SU-DHL-6 (cell line): ENCODE measurements around the gene WDR7.

ENCODE experiments used
- H2AFZ ChIP-seq: fragments of 200-600 bp; sonication (generic); 2 replicates; pipeline ENCODE4 v1.6.1; 2014; ENCODE audit warnings: low read depth, mild to moderate bottlenecking, moderate library complexity, mixed read lengths, antibody characterized with exemption, low read length; ENCODE audit not compliant: severe bottlenecking
- H3F3A ChIP-seq: fragments of 200-600 bp; shearing (Covaris generic); 2 replicates; pipeline ENCODE4 v1.6.0; 2016; ENCODE audit warnings: antibody characterized with exemption, mild to moderate bottlenecking; ENCODE audit not compliant: insufficient read depth
- H3K27ac ChIP-seq: fragments of 200-600 bp; sonication (generic); 2 replicates; pipeline ENCODE4 v1.5.1; 2016; ENCODE audit warnings: low read depth, mild to moderate bottlenecking, low read length, moderate library complexity, mixed read lengths
- H3K27me3 ChIP-seq: fragments of 200-600 bp; sonication (generic), shearing (Covaris generic); 2 replicates; pipeline ENCODE4 v1.6.0; 2014; ENCODE audit warnings: mild to moderate bottlenecking, low read length
- H3K36me3 ChIP-seq: fragments of 200-600 bp; sonication (generic); 2 replicates; pipeline ENCODE4 v1.6.1; 2014; ENCODE audit warnings: mild to moderate bottlenecking, low read length, mixed read lengths
- H3K4me2 ChIP-seq: fragments of 300-600, 200-600 bp; shearing (Covaris generic), sonication (generic); 2 replicates; pipeline ENCODE4 v1.6.0; 2014; ENCODE audit warnings: low read length, low read depth, mild to moderate bottlenecking; ENCODE audit not compliant: poor library complexity, severe bottlenecking
- H3K4me3 ChIP-seq: fragments of 200-600 bp; sonication (generic); 2 replicates; pipeline ENCODE4 v1.5.1; 2014; ENCODE audit warnings: antibody characterized with exemption, low read length, mild to moderate bottlenecking, mixed read lengths; ENCODE audit not compliant: insufficient read depth, poor library complexity, severe bottlenecking
- H3K79me2 ChIP-seq: fragments of 200-600 bp; sonication (generic); 2 replicates; pipeline ENCODE4 v1.6.1; 2014; ENCODE audit warnings: mild to moderate bottlenecking, low read length, moderate library complexity; ENCODE audit not compliant: insufficient read depth
- H3K9ac ChIP-seq: fragments of 200-600 bp; sonication (generic); 2 replicates; pipeline ENCODE4 v1.7.0; 2014; ENCODE audit warnings: mild to moderate bottlenecking, low read length
- H3K9me2 ChIP-seq: fragments of 200-600 bp; sonication (generic); replicated peaks from 2 replicates; pipeline ENCODE4 v1.6.1; 2014; ENCODE audit warnings: low read length; ENCODE audit not compliant: insufficient read depth
- H3K9me3 ChIP-seq: fragments of 200-600 bp; sonication (generic); 2 replicates; pipeline ENCODE4 v1.6.1; 2014; ENCODE audit warnings: low read length, mixed read lengths; ENCODE audit not compliant: insufficient read depth
- H4K20me1 ChIP-seq: fragments of 200-600 bp; sonication (generic); 2 replicates; pipeline ENCODE4 v1.6.1; 2014; ENCODE audit warnings: low read depth, mild to moderate bottlenecking, antibody characterized with exemption, low read length, moderate library complexity, mixed read lengths
- EZH2phosphoT487 ChIP-seq: fragments of 200-600 bp; sonication (generic), shearing (Covaris generic); conservative IDR thresholded peaks from 2 replicates; pipeline ENCODE4 v1.6.1; 2018; ENCODE audit warnings: mild to moderate bottlenecking, antibody characterized with exemption, low read length, moderate library complexity, mixed read lengths
- TF ChIP-seq, protein P1 (sequence below): fragments of 200-600 bp; sonication (generic); IDR thresholded peaks from one replicate; pipeline ENCODE4 v1.5.1; 2017; ENCODE audit warnings: antibody characterized with exemption, mild to moderate bottlenecking, low read length, moderate library complexity; ENCODE audit not compliant: insufficient read depth, poor library complexity, severe bottlenecking

WDR7 gene

DNA sequence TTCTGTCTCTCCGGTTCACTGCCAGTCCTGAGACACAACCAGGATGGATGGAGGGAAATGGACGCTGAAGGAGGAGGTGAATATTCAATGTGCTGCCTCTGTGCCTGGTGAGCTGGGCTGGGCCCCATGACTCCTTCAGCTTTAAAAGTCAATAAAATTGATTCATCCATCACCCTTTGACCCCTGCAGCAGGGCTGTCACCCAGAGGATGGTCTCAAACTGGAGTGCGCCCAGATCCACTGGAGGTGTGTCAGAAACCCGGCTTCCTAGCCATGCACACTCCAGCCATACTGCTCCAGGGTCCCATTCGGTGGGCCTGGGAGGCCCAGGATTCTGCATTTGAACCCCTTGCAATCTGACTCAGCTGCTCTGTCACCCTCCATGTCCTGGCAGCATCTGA is 401.6 kb downstream of the WDR7 start:
- Histone ChIP-seq H4K20me1 (no peaks in the 10 kb centered on the region), H3F3A (no peaks in the 10 kb centered on the region), H3K4me3 (no peak overlapping the region), H3K36me3 (no peaks in the 10 kb centered on the region), H3K4me2 (no peak overlapping the region), H3K79me2 (no peaks in the 10 kb centered on the region), H3K9me2 (no peaks in the 10 kb centered on the region), H3K27me3 (0 out of 2 replicates have a peak, but pooled peaks cover 2% of the 10 kb centered on the region), H2AFZ (no peak overlapping the region), H3K27ac (no peak overlapping the region), H3K9me3 (no peaks in the 10 kb centered on the region), H3K9ac (no peak overlapping the region)
- TF ChIP-seq, protein P1, sequence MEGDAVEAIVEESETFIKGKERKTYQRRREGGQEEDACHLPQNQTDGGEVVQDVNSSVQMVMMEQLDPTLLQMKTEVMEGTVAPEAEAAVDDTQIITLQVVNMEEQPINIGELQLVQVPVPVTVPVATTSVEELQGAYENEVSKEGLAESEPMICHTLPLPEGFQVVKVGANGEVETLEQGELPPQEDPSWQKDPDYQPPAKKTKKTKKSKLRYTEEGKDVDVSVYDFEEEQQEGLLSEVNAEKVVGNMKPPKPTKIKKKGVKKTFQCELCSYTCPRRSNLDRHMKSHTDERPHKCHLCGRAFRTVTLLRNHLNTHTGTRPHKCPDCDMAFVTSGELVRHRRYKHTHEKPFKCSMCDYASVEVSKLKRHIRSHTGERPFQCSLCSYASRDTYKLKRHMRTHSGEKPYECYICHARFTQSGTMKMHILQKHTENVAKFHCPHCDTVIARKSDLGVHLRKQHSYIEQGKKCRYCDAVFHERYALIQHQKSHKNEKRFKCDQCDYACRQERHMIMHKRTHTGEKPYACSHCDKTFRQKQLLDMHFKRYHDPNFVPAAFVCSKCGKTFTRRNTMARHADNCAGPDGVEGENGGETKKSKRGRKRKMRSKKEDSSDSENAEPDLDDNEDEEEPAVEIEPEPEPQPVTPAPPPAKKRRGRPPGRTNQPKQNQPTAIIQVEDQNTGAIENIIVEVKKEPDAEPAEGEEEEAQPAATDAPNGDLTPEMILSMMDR = no peak
- no peak for TF ChIP-seq EZH2phosphoT487

DNA sequence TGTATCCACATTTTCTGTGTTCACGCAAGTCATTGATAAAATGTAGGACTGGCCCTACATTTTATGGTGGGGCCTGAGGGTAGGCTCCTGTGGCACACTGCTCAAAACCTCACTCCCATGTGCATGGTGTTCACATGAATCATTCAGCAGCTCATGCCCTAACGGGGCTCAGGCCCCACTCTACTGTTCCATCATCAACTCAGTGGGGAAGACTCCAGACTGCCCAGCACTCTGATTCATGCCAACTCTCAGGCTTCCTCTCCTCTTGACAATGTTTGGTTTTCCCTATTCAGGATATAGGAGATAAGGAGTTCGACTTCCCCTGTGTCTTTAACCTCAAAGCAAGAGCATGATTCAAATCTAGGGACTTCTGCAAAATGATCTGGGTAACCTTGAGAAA is 403.7 kb downstream of the WDR7 start:
- Histone ChIP-seq H2AFZ (no peak overlapping the region), H3K27ac (no peak overlapping the region), H3K4me3 (no peak overlapping the region), H3K9ac (no peak overlapping the region), H3K9me3 (no peaks in the 10 kb centered on the region), H3K79me2 (no peaks in the 10 kb centered on the region), H3K9me2 (no peaks in the 10 kb centered on the region), H3K36me3 (no peaks in the 10 kb centered on the region), H3K4me2 (no peak overlapping the region), H3F3A (no peaks in the 10 kb centered on the region), H4K20me1 (no peaks in the 10 kb centered on the region), H3K27me3 (0 out of 2 replicates have a peak, but pooled peaks cover 2% of the 10 kb centered on the region)
- no peak for TF ChIP-seq EZH2phosphoT487
- TF ChIP-seq, protein P1 = no peak

DNA sequence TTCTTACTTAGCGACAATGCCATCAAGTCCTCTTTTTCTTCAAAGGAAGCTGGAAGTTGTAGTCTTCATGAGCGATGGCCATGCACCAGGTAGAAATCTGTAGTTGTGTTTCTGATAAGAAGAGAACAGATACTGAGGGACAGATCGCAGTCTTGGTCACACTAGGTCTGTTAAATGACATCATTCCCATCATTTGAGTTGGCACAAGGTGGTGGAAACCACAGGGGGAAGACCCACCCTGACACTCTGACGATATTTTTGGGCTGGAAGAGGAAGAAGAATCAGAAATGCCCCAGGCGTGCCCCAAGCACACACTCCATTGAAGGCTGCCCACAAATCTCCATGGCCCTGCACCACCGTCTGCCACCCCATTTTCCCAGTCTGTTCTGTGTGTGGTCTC is 406.7 kb downstream of the WDR7 start:
- Histone ChIP-seq H3K4me2 (no peak overlapping the region), H3K9ac (no peak overlapping the region), H3K27ac (no peak overlapping the region), H3F3A (no peaks in the 10 kb centered on the region), H3K27me3 (0 out of 2 replicates have a peak, but pooled peaks cover 2% of the 10 kb centered on the region), H3K4me3 (no peak overlapping the region), H3K9me2 (no peaks in the 10 kb centered on the region), H3K79me2 (no peaks in the 10 kb centered on the region), H3K9me3 (no peaks in the 10 kb centered on the region), H3K36me3 (no peaks in the 10 kb centered on the region), H2AFZ (no peak overlapping the region), H4K20me1 (no peaks in the 10 kb centered on the region)
- TF ChIP-seq EZH2phosphoT487 = no peak
- TF ChIP-seq, protein P1 = no peak

DNA sequence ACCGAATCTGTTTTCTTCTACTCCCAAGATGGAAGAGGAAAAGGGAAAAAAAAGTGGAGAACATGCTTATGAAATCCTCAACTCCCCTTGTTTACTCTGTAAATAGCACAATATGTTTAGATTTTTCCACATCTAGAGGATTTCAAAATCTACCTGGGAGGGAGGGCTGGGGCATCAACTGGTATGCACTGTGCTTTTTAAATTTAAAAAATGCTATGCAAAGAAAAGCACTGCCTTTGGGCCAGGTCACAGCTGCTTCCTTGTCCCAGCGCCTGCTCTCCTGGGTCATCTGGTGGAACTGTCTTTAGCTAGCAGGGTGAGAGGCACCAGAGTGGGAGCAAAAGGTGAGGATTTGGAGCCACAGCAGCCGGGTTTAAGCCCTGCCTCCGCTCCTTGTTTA is 407.6 kb downstream of the WDR7 start:
- H3K4me3 ChIP-seq = no peak overlapping the region
- 0 out of 2 replicates have a peak, but pooled peaks cover 2% of the 10 kb centered on the region for H3K27me3 ChIP-seq
- no peaks in the 10 kb centered on the region for H3K79me2 ChIP-seq
- no peaks in the 10 kb centered on the region for H3F3A ChIP-seq
- H2AFZ ChIP-seq = no peak overlapping the region
- H3K4me2 ChIP-seq = no peak overlapping the region
- TF ChIP-seq EZH2phosphoT487 = no peak
- TF ChIP-seq, protein P1 = no peak
- H3K9me2 ChIP-seq = no peaks in the 10 kb centered on the region
- H3K27ac ChIP-seq = no peak overlapping the region
- no peak overlapping the region for H3K9ac ChIP-seq
- no peaks in the 10 kb centered on the region for H3K9me3 ChIP-seq
- no peaks in the 10 kb centered on the region for H3K36me3 ChIP-seq
- no peaks in the 10 kb centered on the region for H4K20me1 ChIP-seq
